Peyer's patch (tissue), 4 donors: Measurements from ENCODE around the gene CTNNA1. TPM values are rescaled to one million over a fixed set of nuclear protein-coding genes. Genes with fewer than 3 reads are reported as not detected.

Source experiments
- DNase-seq, 3 donors: peaks; one replicate each; pipeline ENCODE4 v3.0.0-alpha.2; 2017 to 2019
- H3K27ac ChIP-seq, 4 donors: fragments of 200-600 bp; sonication (generic); one replicate each; pipeline ENCODE4 v1.5.1; 2016 to 2019
- H3K27me3 ChIP-seq, 2 donors: fragments of 200-600 bp; sonication (generic); one replicate each; pipeline ENCODE4 v1.5.1; 2019
- H3K36me3 ChIP-seq, 3 donors: fragments of 200-600 bp; sonication (generic); one replicate each; pipeline ENCODE4 v1.5.1; 2016 to 2019
- H3K4me1 ChIP-seq, 4 donors: fragments of 200-600 bp; sonication (generic); one replicate each; pipeline ENCODE4 v1.5.1; 2016 to 2019
- H3K4me3 ChIP-seq, 4 donors: fragments of 200-600 bp; sonication (generic); 1 replicate in 3 of 4; 2 replicates in 1 of 4; pipeline ENCODE4 v1.5.1; 2016 to 2019; ENCODE audit warnings: mild to moderate bottlenecking in 1 of 4
- H3K9me3 ChIP-seq, 4 donors: fragments of 200-600 bp; sonication (generic); one replicate each; pipeline ENCODE4 v1.5.1; 2016 to 2019; ENCODE audit warnings: mild to moderate bottlenecking in 1 of 4
- POLR2A ChIP-seq, 2 donors: fragments of 450-650 bp; IDR thresholded peaks; one replicate each; pipeline ENCODE4 v1.5.1; 2017; ENCODE audit warnings: antibody characterized with exemption in 2 of 2, mild to moderate bottlenecking in 2 of 2, moderate library complexity in 2 of 2
- total RNA-seq, 4 donors: library from RNA; depleted of rRNA; stranded (reverse); fragments of >200 nt; gene quantifications; one replicate each; pipeline ENCODE4 v1.1.0, GENCODE V29; 2016
- TF ChIP-seq, protein P1 (sequence below), 6 experiments: fragments of 450-650 bp in 4 of 6; fragments of 200-600 bp in 2 of 6; sonication (generic) in 1 of 6; IDR thresholded peaks; one replicate each; pipeline ENCODE4 v1.5.1; 2017 to 2019; ENCODE audit warnings: antibody characterized with exemption in 6 of 6, mild to moderate bottlenecking in 3 of 6, moderate library complexity in 1 of 6

The CTNNA1 gene
- total RNA-seq, 4 donors from 2014 or later: 351 to 516 (median 369) TPM

DNA sequence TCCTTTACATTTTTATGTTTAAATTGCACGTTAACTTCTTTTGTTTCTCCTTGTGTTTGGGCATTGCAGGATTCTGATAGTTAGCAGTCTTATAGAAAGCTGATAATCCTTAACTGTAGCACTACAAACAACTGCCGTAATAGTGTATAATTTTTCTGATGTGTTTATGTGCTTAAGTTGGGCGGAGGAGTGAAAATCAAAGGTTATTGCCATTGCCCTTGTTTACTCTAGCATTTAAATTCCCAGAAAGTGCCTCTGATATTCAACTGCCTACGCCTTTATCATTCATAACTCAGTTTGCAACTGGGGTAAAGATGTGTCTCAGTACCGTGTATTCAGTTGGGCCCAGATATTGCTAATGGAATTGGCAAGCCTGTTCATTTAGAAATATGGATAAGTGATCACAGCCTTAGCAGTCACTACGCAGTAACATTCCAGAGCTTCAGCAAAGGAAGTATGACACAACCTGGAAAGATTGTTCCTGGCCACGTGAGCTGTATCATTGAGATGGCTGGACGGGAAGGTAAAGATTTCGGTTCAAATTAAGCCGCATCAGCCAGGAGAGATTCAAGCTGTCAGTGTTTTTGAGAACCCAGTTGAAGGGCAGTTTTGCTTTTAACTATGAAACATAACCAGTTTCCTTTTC is 150.0 kb downstream of the CTNNA1 start:
- Histone ChIP-seq H3K36me3 (peaks cover 0 to 38% (median 0%) of the 10 kb centered on the region in 3 donors), H3K4me3 (no peak overlapping the region), H3K27me3 (no peaks in the 10 kb centered on the region), H3K4me1 (no peaks in the 10 kb centered on the region), H3K9me3 (no peaks in the 10 kb centered on the region), H3K27ac (no peak overlapping the region)
- no peak for DNase-seq
- TF ChIP-seq, protein P1, sequence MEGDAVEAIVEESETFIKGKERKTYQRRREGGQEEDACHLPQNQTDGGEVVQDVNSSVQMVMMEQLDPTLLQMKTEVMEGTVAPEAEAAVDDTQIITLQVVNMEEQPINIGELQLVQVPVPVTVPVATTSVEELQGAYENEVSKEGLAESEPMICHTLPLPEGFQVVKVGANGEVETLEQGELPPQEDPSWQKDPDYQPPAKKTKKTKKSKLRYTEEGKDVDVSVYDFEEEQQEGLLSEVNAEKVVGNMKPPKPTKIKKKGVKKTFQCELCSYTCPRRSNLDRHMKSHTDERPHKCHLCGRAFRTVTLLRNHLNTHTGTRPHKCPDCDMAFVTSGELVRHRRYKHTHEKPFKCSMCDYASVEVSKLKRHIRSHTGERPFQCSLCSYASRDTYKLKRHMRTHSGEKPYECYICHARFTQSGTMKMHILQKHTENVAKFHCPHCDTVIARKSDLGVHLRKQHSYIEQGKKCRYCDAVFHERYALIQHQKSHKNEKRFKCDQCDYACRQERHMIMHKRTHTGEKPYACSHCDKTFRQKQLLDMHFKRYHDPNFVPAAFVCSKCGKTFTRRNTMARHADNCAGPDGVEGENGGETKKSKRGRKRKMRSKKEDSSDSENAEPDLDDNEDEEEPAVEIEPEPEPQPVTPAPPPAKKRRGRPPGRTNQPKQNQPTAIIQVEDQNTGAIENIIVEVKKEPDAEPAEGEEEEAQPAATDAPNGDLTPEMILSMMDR (IDR thresholded peaks at IDR 0.05): no peak
- TF ChIP-seq POLR2A (IDR thresholded peaks at IDR 0.05): no peak

DNA sequence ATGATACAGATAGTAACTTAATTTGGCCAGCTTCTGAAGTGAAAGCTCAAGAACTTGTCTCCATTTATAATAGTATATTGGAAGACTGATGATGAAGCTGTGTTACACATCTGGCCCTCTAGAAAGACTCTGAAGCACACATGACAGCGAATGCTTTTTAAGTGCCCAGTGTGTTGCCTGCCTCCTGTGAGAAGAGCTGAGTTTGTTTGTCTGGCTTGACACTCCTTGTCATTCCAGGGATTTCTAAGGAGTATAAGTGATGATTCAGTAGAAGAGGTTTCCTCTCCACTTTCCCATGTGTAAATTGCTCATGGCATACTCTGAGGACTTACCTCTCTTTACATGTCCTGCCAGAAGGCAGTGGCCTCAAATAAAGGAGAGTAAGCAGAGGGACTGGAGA is 152.3 kb downstream of the CTNNA1 start:
- H3K4me1 ChIP-seq: no peaks in the 10 kb centered on the region
- H3K9me3 ChIP-seq: no peaks in the 10 kb centered on the region
- TF ChIP-seq, protein P1 (IDR thresholded peaks at IDR 0.05): no peak
- TF ChIP-seq POLR2A (IDR thresholded peaks at IDR 0.05): no peak
- no peak overlapping the region for H3K27ac ChIP-seq
- peaks cover 0 to 37% (median 0%) of the 10 kb centered on the region in 3 donors for H3K36me3 ChIP-seq
- H3K27me3 ChIP-seq: no peaks in the 10 kb centered on the region
- H3K4me3 ChIP-seq: no peak overlapping the region
- no peak for DNase-seq

- Histone ChIP-seq H3K4me3 (no peak overlapping the region), H3K4me1 (no peaks in the 10 kb centered on the region), H3K9me3 (no peaks in the 10 kb centered on the region), H3K27ac (no peak overlapping the region), H3K36me3 (peaks cover 0 to 43% (median 0%) of the 10 kb centered on the region in 3 donors), H3K27me3 (no peaks in the 10 kb centered on the region)
- DNase-seq: no peak
- TF ChIP-seq, protein P1 (IDR thresholded peaks at IDR 0.05): no peak
- TF ChIP-seq POLR2A (IDR thresholded peaks at IDR 0.05): no peak
These were observed 156.5 kb downstream of the CTNNA1 start for GRCh38 chr5:138909734-138910133.

DNA sequence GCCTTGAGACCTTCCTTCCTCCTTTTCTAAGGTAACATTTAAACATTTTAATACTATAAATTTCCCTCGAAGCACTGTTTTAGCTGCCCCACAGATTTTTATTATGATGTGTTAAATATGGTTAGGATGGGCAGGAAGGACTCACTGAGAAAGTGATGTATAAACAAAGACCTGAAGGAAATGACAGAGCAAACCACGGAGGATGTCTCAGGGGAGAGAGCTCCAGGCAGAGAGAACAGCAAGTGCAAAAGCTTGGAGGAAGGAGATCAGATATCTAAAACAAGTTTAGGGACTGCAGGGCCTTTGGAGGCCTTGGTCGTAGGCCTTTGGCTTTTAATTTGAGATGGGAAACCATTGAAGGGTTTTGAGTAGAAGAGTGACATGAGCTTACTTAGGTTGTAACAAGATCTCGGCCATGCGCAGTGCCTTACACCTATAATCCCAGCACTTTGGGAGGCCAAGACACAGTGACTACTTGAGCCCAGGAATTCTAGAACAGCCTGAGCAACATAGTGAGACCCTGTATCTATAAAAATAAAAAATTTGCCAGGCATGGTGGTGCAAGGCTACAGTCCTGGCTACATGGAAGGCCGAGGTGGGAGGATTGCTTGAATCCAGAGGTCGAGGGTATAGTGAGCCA is 157.4 kb downstream of the CTNNA1 start:
- H3K4me3 ChIP-seq: no peak overlapping the region
- H3K9me3 ChIP-seq: no peaks in the 10 kb centered on the region
- H3K4me1 ChIP-seq: no peaks in the 10 kb centered on the region
- H3K36me3 ChIP-seq: peaks cover 0 to 41% (median 0%) of the 10 kb centered on the region in 3 donors
- H3K27me3 ChIP-seq: no peaks in the 10 kb centered on the region
- no peak for DNase-seq
- no peak overlapping the region for H3K27ac ChIP-seq
- no peak for TF ChIP-seq POLR2A (IDR thresholded peaks at IDR 0.05)
- TF ChIP-seq, protein P1 (IDR thresholded peaks at IDR 0.05): no peak

- Histone ChIP-seq H3K4me3 (no peak overlapping the region), H3K9me3 (no peaks in the 10 kb centered on the region), H3K27ac (no peak overlapping the region), H3K36me3 (peaks cover 0 to 34% (median 0%) of the 10 kb centered on the region in 3 donors), H3K4me1 (no peaks in the 10 kb centered on the region), H3K27me3 (no peaks in the 10 kb centered on the region)
- no peak for DNase-seq
- no peak for TF ChIP-seq POLR2A (IDR thresholded peaks at IDR 0.05)
- TF ChIP-seq, protein P1 (IDR thresholded peaks at IDR 0.05): no peak
These were observed 158.2 kb downstream of the CTNNA1 start for GRCh38 chr5:138911441-138911840.
